SHP77 treated with DMSO at 0.1 percent for 48 hours (cell line): ENCODE data around the gene ART1.
"Not testable (repeated sequence)": the region's sequence is repeated elsewhere in the genome, so short reads cannot be mapped to it uniquely, and the experiment has no call there.

ENCODE experiments used
- DNase-seq: peaks from one replicate; lab custom pipeline; 2025; lab: John Stamatoyannopoulos, UW

The ART1 gene

GRCh38 chr11:3644817-3645235 lies at the start of gene ART1:
TSS of gene ART1 (plus strand) at chr11:3645128. CDS start at chr11:3659214, 14,086 bp downstream.
- DNase-seq: no peak

GRCh38 chr11:3597743-3598142 lies 47.2 kb upstream of the ART1 start:
- DNase-seq: not testable (repeated sequence)

GRCh38 chr11:3600201-3600600 lies 44.7 kb upstream of the ART1 start:
- DNase-seq: not testable (repeated sequence)

GRCh38 chr11:3604167-3604566 lies 40.8 kb upstream of the ART1 start:
- DNase-seq: no peak

GRCh38 chr11:3605283-3605662 lies 39.7 kb upstream of the ART1 start:
- DNase-seq: no peak

- DNase-seq: no peak
These were observed 39.1 kb upstream of the ART1 start for GRCh38 chr11:3605771-3606203.

- DNase-seq: peak; percentile 12
These were observed 35.3 kb upstream of the ART1 start for GRCh38 chr11:3609416-3610265.

GRCh38 chr11:3610846-3611245 lies 34.1 kb upstream of the ART1 start:
- no peak for DNase-seq

GRCh38 chr11:3611976-3612678 lies 32.8 kb upstream of the ART1 start:
- no peak for DNase-seq

- DNase-seq: no peak
These were observed 30.8 kb upstream of the ART1 start for GRCh38 chr11:3613998-3614741.

GRCh38 chr11:3614742-3615171 lies 30.2 kb upstream of the ART1 start:
- DNase-seq: no peak

- no peak for DNase-seq
These were observed 28.9 kb upstream of the ART1 start for GRCh38 chr11:3615998-3616397.

GRCh38 chr11:3616721-3617460 lies 28.0 kb upstream of the ART1 start:
- DNase-seq: peak; percentile 46

GRCh38 chr11:3617990-3618389 lies 26.9 kb upstream of the ART1 start:
- no peak for DNase-seq

- no peak for DNase-seq
These were observed 22.4 kb upstream of the ART1 start for GRCh38 chr11:3622521-3622920.

GRCh38 chr11:3623121-3623520 lies 21.8 kb upstream of the ART1 start:
- no peak for DNase-seq

GRCh38 chr11:3623767-3624458 lies 21.0 kb upstream of the ART1 start:
- no peak for DNase-seq

- no peak for DNase-seq
These were observed 18.5 kb upstream of the ART1 start for GRCh38 chr11:3626250-3626960.

- no peak for DNase-seq
These were observed 17.6 kb upstream of the ART1 start for GRCh38 chr11:3627291-3627690.

- no peak for DNase-seq
These were observed 13.6 kb upstream of the ART1 start for GRCh38 chr11:3631331-3631730.
